Measurements from ENCODE around the gene MMS22L.

DNA sequence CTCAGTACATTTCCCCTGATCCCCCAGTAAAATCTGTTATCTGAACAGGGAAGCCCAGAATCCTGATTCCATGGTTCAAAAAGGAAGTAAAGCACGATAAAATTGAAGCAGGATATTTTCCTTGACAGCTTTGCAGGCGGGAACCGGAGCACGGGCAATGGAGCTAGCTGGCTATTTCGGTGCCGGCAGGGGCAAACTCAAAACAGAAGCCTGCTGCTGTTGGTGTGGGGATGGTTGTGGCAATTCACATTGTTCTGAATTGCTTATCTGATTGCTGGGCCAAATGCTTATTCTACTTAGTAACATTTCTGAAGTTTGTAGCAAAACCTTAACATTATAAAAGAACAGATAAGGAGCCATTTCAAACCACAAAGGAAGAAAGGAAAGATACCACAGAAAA is 172.4 kb downstream of the MMS22L start:
- TF ChIP-seq POLR2A (IDR thresholded peaks at IDR 0.05) = no peak
- TF ChIP-seq, protein P1, sequence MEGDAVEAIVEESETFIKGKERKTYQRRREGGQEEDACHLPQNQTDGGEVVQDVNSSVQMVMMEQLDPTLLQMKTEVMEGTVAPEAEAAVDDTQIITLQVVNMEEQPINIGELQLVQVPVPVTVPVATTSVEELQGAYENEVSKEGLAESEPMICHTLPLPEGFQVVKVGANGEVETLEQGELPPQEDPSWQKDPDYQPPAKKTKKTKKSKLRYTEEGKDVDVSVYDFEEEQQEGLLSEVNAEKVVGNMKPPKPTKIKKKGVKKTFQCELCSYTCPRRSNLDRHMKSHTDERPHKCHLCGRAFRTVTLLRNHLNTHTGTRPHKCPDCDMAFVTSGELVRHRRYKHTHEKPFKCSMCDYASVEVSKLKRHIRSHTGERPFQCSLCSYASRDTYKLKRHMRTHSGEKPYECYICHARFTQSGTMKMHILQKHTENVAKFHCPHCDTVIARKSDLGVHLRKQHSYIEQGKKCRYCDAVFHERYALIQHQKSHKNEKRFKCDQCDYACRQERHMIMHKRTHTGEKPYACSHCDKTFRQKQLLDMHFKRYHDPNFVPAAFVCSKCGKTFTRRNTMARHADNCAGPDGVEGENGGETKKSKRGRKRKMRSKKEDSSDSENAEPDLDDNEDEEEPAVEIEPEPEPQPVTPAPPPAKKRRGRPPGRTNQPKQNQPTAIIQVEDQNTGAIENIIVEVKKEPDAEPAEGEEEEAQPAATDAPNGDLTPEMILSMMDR (IDR thresholded peaks at IDR 0.05) = no peak

All from Peyer's patch (tissue), 4 donors.